HepG2 (cell line): Measurements from ENCODE around the gene ABI3. TPM values are rescaled to one million over a fixed set of nuclear protein-coding genes. Genes with fewer than 3 reads are reported as not detected.

Experiments
- ATAC-seq: fragments of 200-7000 bp; cut with Tn5 transposase; 3 replicates; pipeline ENCODE4 v1.9.1; 2020; ENCODE audit warnings: mild to moderate bottlenecking, moderate library complexity
- BruUV-seq: library from RNA; stranded (reverse); fragments of 400-500 nt; replicated peaks from 2 replicates; lab custom pipeline; 2021; lab: Mats Ljungman, UMichigan
- CTCF ChIA-PET: fragments of 300-600 bp; formaldehyde crosslinking; extraction: SDS; loops from one replicate; lab custom pipeline; 2021; ENCODE audit warnings: low total read pairs, inconsistent platforms, low intra/inter-chr PET ratio; lab: Yijun Ruan, JAX
- POLR2A ChIA-PET: fragments of 350-600 bp; sonication (Branson Sonifier 250); formaldehyde crosslinking; loops from one replicate; lab custom pipeline; 2020; ENCODE audit warnings: antibody characterized with exemption, inconsistent platforms; lab: Yijun Ruan, JAX
- DNase-seq: peaks from one replicate; pipeline ENCODE4 v3.0.0-alpha.2; 2015; ENCODE audit warnings: low spot score
- FAIRE-seq: peaks from 3 replicates; lab custom pipeline; 2011; peaks lifted over from hg19 to GRCh38; lab: Jason Lieb, UNC
- H2AFZ ChIP-seq: one replicate; pipeline ENCODE4 v1.6.1; 2011; ENCODE audit warnings: low read length, inconsistent platforms
- H3K27ac ChIP-seq: fragments of 300-600 bp; 3 replicates; pipeline ENCODE4 v1.8.0; 2011; ENCODE audit warnings: mixed run types, mild to moderate bottlenecking, mixed read lengths, low read length, inconsistent platforms; ENCODE audit not compliant: insufficient read depth; ENCODE audit errors: extremely low read length
- H3K27me3 ChIP-seq, 2 experiments: fragments of 200-600 bp in 1 of 2; 2 replicates in 1 of 2; 3 replicates in 1 of 2; pipeline versions ENCODE4 v1.6.0 to v1.8.0; 2011; ENCODE audit warnings: low read length in 2 of 2, mild to moderate bottlenecking in 2 of 2, moderate library complexity in 2 of 2, inconsistent platforms in 1 of 2; ENCODE audit not compliant: insufficient read depth in 2 of 2, control insufficient read depth in 1 of 2
- H3K36me3 ChIP-seq, 2 experiments: fragments of 200-600 bp in 1 of 2; replicated peaks in 1 of 2; 2 replicates in 1 of 2; 3 replicates in 1 of 2; pipeline versions ENCODE4 v1.5.1 to v1.8.0; 2011; ENCODE audit warnings: low read length in 2 of 2, inconsistent platforms in 1 of 2; ENCODE audit not compliant: insufficient read depth in 2 of 2, control insufficient read depth in 1 of 2
- H3K4me1 ChIP-seq: 2 replicates; pipeline ENCODE4 v1.5.1; 2012; ENCODE audit warnings: low read length, inconsistent platforms; ENCODE audit not compliant: insufficient read depth
- H3K4me2 ChIP-seq: 2 replicates; pipeline ENCODE4 v1.6.0; 2011; ENCODE audit warnings: low read depth, low read length, inconsistent platforms
- H3K4me3 ChIP-seq, 3 experiments: fragments of 200-600 bp in 1 of 3; sonication (generic), shearing (Covaris generic) in 1 of 3; replicated peaks in 1 of 3; 2 replicates each; pipeline ENCODE4 v1.5.1; 2011 to 2016; ENCODE audit warnings: low read length in 3 of 3, inconsistent platforms in 2 of 3, low read depth in 2 of 3, mild to moderate bottlenecking in 2 of 3, control low read depth in 1 of 3, mixed read lengths in 1 of 3; ENCODE audit not compliant: insufficient read depth in 1 of 3
- H3K79me2 ChIP-seq: one replicate; pipeline ENCODE4 v1.6.1; 2011; ENCODE audit warnings: low read length, inconsistent platforms; ENCODE audit not compliant: insufficient read depth
- H3K9ac ChIP-seq: 2 replicates; pipeline ENCODE4 v1.6.0; 2011; ENCODE audit warnings: mild to moderate bottlenecking, low read depth, low read length, inconsistent platforms; ENCODE audit not compliant: insufficient read depth
- H3K9me3 ChIP-seq: 2 replicates; pipeline ENCODE4 v1.5.1; 2012; ENCODE audit warnings: mild to moderate bottlenecking, low read length
- H4K20me1 ChIP-seq: 2 replicates; pipeline ENCODE4 v1.6.0; 2011; ENCODE audit warnings: inconsistent platforms, mild to moderate bottlenecking, low read length, moderate library complexity; ENCODE audit not compliant: insufficient read depth
- EZH2 ChIP-seq: conservative IDR thresholded peaks from 2 replicates; pipeline ENCODE4 v1.6.1; 2012; ENCODE audit warnings: mild to moderate bottlenecking, low read depth, low read length, moderate library complexity
- HINFP ChIP-seq: sonication (generic); formaldehyde crosslinking; IDR thresholded peaks from 2 replicates; pipeline ENCODE4 v1.4.0; 2020; ENCODE audit warnings: low read depth, mild to moderate bottlenecking, missing genetic modification reagents
- MTF1 ChIP-seq: sonication (generic); formaldehyde crosslinking; IDR thresholded peaks from 2 replicates; pipeline ENCODE4 v1.5.0; 2020; ENCODE audit warnings: missing genetic modification reagents
- MZF1 ChIP-seq: sonication (generic); formaldehyde crosslinking; IDR thresholded peaks from 2 replicates; pipeline ENCODE4 v1.8.1; 2023; ENCODE audit warnings: mild to moderate bottlenecking, missing genetic modification reagents, borderline replicate concordance
- NKX3-1 ChIP-seq: sonication (generic); formaldehyde crosslinking; IDR thresholded peaks from 2 replicates; pipeline ENCODE4 v1.5.0; 2020; ENCODE audit warnings: missing genetic modification reagents
- RBFOX2 ChIP-seq: fragments of 200-400 bp; formaldehyde crosslinking; IDR thresholded peaks from 2 replicates; pipeline ENCODE4 v1.6.1; 2017; ENCODE audit warnings: low read depth, mild to moderate bottlenecking, low read length
- RFXANK ChIP-seq: IDR thresholded peaks from 2 replicates; pipeline ENCODE4 v1.6.1; 2016
- ZNF350 ChIP-seq: sonication (generic); formaldehyde crosslinking; IDR thresholded peaks from 2 replicates; pipeline ENCODE4 v1.4.0; 2020; ENCODE audit warnings: mild to moderate bottlenecking, low read depth, missing genetic modification reagents, borderline replicate concordance
- ZNF44 ChIP-seq: sonication (generic); formaldehyde crosslinking; IDR thresholded peaks from 2 replicates; pipeline ENCODE4 v1.5.1; 2020; ENCODE audit warnings: mild to moderate bottlenecking, missing genetic modification reagents
- WGBS: methylation state at CpG from one replicate; pipeline ENCODE4 v1.1.6; 2017; ENCODE audit warnings: low lambda C conversion rate; 5-methylcytosine and 5-hydroxymethylcytosine counted together
- in situ Hi-C: cut with HindIII; loops from 2 replicates; pipeline ENCODE4 v1.10.0; 2017; ENCODE audit warnings: low pct_unique_long_range_greater_than_20kb; ENCODE audit not compliant: extremely low pct_ligation_motif_present
- intact Hi-C: fragments of 100-400 bp; cut with micrococcal nuclease; formaldehyde crosslinking; loops from one replicate; pipeline ENCODE4 v1.10.0; 2022; ENCODE audit not compliant: unreplicated experiment
- polyA plus RNA-seq, 8 experiments: library from polyadenylated mRNA; depleted of rRNA in 3 of 8; stranded (reverse) in 7 of 8; unstranded in 1 of 8; fragments of >200 nt; fragmentation: Illumina TruSeq in 4 of 8; extraction: Trizol in 4 of 8; gene quantifications; 2 replicates each; pipeline versions ENCODE4 v1.2.1 to v1.2.3, GENCODE V29; 2011 to 2016; ENCODE audit warnings: low read depth in 4 of 8, missing spikeins in 1 of 8, mixed read lengths in 1 of 8; ENCODE audit not compliant: insufficient read depth in 1 of 8
- total RNA-seq, 5 experiments: library from RNA; depleted of rRNA; stranded (reverse); fragments of >200 nt; fragmentation: Illumina TruSeq; extraction: Trizol; gene quantifications; 2 replicates each; pipeline ENCODE4 v1.2.3, GENCODE V29; 2016; ENCODE audit warnings: low read depth in 1 of 5
- TF ChIP-seq, protein P1 (sequence below): sonication (generic); formaldehyde crosslinking; IDR thresholded peaks from 2 replicates; pipeline ENCODE4 v1.8.1; 2023; ENCODE audit warnings: missing genetic modification reagents, mild to moderate bottlenecking, borderline replicate concordance
- TF ChIP-seq, protein P2 (sequence below): sonication (generic); IDR thresholded peaks from 2 replicates; pipeline ENCODE4 v1.6.1; 2016; ENCODE audit warnings: low read depth, borderline replicate concordance
- TF ChIP-seq, protein P3 (sequence below): sonication (generic); formaldehyde crosslinking; IDR thresholded peaks from 2 replicates; pipeline ENCODE4 v1.5.1; 2020; ENCODE audit warnings: mild to moderate bottlenecking, missing genetic modification reagents

Gene ABI3
- total and polyA plus RNA-seq, 2 of the 13 experiments (the other 11 are each of a cell fraction or from before 2014, with no cell fraction given) = not detected

DNA sequence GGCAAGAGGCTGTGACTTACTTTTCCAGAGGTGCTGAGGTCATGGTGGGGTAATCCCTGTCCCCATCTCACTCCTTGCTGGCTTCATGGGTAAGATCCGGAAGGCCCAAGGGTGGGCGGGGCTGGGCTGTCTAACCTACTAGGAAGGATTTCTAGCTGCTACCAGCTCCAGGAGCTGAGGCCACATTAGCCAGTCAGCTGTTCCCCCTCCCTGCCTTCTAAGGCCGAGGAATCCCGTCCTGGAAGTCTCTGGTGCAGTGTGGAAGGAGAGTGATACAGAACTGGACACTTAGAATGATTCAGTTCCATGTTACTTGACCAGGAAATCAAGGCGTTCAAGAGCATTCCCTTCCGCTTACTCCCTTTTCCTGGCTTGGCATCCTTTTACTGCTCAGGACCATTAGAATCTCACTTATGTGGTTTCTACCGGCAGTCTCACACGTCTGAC lies 9.0 kb upstream of the ABI3 start:
- TF ChIP-seq, protein P1, sequence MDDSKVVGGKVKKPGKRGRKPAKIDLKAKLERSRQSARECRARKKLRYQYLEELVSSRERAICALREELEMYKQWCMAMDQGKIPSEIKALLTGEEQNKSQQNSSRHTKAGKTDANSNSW (CRISPR knock-in tag) = no peak
- TF ChIP-seq, protein P2, sequence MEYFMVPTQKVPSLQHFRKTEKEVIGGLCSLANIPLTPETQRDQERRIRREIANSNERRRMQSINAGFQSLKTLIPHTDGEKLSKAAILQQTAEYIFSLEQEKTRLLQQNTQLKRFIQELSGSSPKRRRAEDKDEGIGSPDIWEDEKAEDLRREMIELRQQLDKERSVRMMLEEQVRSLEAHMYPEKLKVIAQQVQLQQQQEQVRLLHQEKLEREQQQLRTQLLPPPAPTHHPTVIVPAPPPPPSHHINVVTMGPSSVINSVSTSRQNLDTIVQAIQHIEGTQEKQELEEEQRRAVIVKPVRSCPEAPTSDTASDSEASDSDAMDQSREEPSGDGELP = no peak
- TF ChIP-seq RBFOX2 = no peak
- no peak for TF ChIP-seq NKX3-1 (CRISPR knock-in tag)
- TF ChIP-seq, protein P3, sequence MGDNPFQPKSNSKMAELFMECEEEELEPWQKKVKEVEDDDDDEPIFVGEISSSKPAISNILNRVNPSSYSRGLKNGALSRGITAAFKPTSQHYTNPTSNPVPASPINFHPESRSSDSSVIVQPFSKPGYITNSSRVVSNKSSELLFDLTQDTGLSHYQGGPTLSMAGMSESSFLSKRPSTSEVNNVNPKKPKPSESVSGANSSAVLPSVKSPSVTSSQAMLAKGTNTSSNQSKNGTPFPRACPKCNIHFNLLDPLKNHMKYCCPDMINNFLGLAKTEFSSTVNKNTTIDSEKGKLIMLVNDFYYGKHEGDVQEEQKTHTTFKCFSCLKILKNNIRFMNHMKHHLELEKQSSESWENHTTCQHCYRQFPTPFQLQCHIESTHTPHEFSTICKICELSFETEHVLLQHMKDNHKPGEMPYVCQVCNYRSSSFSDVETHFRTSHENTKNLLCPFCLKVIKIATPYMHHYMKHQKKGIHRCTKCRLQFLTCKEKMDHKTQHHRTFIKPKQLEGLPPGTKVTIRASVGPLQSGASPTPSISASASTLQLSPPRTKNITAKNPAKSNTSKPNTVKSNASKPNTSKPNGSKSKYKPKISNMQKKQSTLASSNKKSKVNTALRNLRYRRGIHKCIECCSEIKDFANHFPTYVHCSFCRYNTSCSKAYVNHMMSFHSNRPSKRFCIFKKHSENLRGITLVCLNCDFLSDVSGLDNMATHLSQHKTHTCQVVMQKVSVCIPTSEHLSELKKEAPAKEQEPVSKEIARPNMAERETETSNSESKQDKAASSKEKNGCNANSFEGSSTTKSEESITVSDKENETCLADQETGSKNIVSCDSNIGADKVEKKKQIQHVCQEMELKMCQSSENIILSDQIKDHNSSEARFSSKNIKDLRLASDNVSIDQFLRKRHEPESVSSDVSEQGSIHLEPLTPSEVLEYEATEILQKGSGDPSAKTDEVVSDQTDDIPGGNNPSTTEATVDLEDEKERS = no peak
- no peak for TF ChIP-seq HINFP
- TF ChIP-seq MTF1 = no peak
- TF ChIP-seq ZNF44 (CRISPR knock-in tag) = no peak
- no peak for TF ChIP-seq MZF1
- no peak for TF ChIP-seq ZNF350 (CRISPR knock-in tag)
- no peak for TF ChIP-seq EZH2
- TF ChIP-seq RFXANK (CRISPR knock-in tag) = no peak
- peaks cover 1 to 47% of the 10 kb centered on the region in 2 experiments; a peak in 3 of 5 replicates for H3K27me3 ChIP-seq
- no TSS peak for BruUV-seq
- no peaks in the 10 kb centered on the region for H3K79me2 ChIP-seq
- H3K9me3 ChIP-seq = no peaks in the 10 kb centered on the region
- no peak for DNase-seq
- H3K9ac ChIP-seq = no peak overlapping the region
- ChIA-PET CTCF (no interaction called here), POLR2A (no interaction called here)
- in situ Hi-C loops (no loop called here), intact Hi-C loops (no loop called here)
- H2AFZ ChIP-seq = no peak overlapping the region
- H3K4me1 ChIP-seq = 0 out of 2 replicates have a peak, but pooled peaks cover 7% of the 10 kb centered on the region
- no peak for FAIRE-seq
- no peak overlapping the region for H3K4me2 ChIP-seq
- H3K4me3 ChIP-seq = no peak overlapping the region
- no peaks in the 10 kb centered on the region for H4K20me1 ChIP-seq
- WGBS = 36% methylated on average over 8 of the region's 8 CpGs
- no peak overlapping the region for H3K27ac ChIP-seq
- no peaks in the 10 kb centered on the region for H3K36me3 ChIP-seq
- ATAC-seq = no peak
